Suprapubic skin (tissue), 4 donors: ENCODE measurements around the gene SLC22A6. TPM values are rescaled to one million over a fixed set of nuclear protein-coding genes. Genes with fewer than 3 reads are reported as not detected.

Source experiments
- DNase-seq, 2 donors: peaks; one replicate each; pipeline ENCODE4 v3.0.0-alpha.2; 2019; ENCODE audit warnings: low spot score in 2 of 2
- H3K27ac ChIP-seq: fragments of 200-600 bp; sonication (generic); one replicate; pipeline ENCODE4 v1.5.1; 2019
- H3K27me3 ChIP-seq: fragments of 200-600 bp; sonication (generic); one replicate; pipeline ENCODE4 v1.5.1; 2019
- H3K36me3 ChIP-seq: fragments of 200-600 bp; sonication (generic); one replicate; pipeline ENCODE4 v1.5.1; 2019
- H3K4me1 ChIP-seq: fragments of 200-600 bp; sonication (generic); one replicate; pipeline ENCODE4 v1.5.1; 2019
- H3K4me3 ChIP-seq: fragments of 200-600 bp; sonication (generic); one replicate; pipeline ENCODE4 v1.5.1; 2019; ENCODE audit warnings: mild to moderate bottlenecking
- H3K9me3 ChIP-seq: fragments of 200-600 bp; sonication (generic); one replicate; pipeline ENCODE4 v1.5.1; 2019
- EP300 ChIP-seq: sonication (generic); formaldehyde crosslinking; IDR thresholded peaks from one replicate; pipeline ENCODE4 v1.6.1; 2017; ENCODE audit warnings: antibody characterized with exemption
- POLR2A ChIP-seq, 2 donors: fragments of 450-650 bp; IDR thresholded peaks; one replicate each; pipeline ENCODE4 v1.6.1; 2017; ENCODE audit warnings: antibody characterized with exemption in 2 of 2, mild to moderate bottlenecking in 2 of 2, moderate library complexity in 2 of 2
- POLR2AphosphoS5 ChIP-seq, 3 donors: sonication (generic); formaldehyde crosslinking; IDR thresholded peaks; one replicate each; pipeline ENCODE4 v1.6.1; 2017; ENCODE audit warnings: antibody characterized with exemption in 3 of 3
- WGBS: methylation state at CpG from one replicate; pipeline ENCODE4 v1.1.5; 2018; 5-methylcytosine and 5-hydroxymethylcytosine counted together
- total RNA-seq, 4 donors: library from RNA; depleted of rRNA; stranded (reverse); fragments of >200 nt; gene quantifications; one replicate each; pipeline ENCODE4 v1.1.0, GENCODE V29; 2016
- TF ChIP-seq, protein P1 (sequence below), 2 donors: fragments of 200-600 bp in 1 of 2; fragments of 450-650 bp in 1 of 2; sonication (generic) in 1 of 2; IDR thresholded peaks; one replicate each; pipeline ENCODE4 v1.5.1; 2016 to 2019; ENCODE audit warnings: antibody characterized with exemption in 2 of 2, mild to moderate bottlenecking in 1 of 2, moderate library complexity in 1 of 2

The SLC22A6 gene, protein sequence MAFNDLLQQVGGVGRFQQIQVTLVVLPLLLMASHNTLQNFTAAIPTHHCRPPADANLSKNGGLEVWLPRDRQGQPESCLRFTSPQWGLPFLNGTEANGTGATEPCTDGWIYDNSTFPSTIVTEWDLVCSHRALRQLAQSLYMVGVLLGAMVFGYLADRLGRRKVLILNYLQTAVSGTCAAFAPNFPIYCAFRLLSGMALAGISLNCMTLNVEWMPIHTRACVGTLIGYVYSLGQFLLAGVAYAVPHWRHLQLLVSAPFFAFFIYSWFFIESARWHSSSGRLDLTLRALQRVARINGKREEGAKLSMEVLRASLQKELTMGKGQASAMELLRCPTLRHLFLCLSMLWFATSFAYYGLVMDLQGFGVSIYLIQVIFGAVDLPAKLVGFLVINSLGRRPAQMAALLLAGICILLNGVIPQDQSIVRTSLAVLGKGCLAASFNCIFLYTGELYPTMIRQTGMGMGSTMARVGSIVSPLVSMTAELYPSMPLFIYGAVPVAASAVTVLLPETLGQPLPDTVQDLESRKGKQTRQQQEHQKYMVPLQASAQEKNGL
- total RNA-seq, result not detected

DNA sequence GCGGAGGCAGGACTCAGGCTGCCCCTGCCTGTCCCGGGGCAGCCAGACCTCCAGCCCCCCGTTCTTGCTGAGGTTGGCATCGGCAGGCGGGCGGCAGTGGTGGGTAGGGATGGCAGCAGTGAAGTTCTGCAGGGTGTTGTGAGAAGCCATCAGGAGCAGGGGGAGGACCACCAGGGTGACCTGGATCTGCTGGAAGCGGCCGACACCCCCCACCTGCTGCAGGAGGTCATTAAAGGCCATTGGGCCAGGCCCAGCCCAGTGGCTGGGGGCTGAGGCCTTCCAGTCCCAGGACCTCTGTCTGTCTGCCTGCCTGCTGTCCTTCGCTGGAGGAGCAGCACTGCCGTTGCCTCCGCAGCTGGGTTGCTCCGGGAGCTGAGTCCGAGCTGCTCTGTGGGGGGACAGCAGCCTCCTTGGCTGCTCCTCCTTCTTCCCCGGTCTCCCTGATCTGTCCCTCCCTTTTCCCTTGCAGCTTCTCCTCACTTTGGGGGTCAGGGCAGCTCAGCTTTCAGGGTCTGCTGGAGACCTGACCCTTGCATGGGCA, at the start of gene SLC22A6:
SLC22A6 (minus strand) TSS at position 517 of the 541 bp plus-strand sequence; CDS start at position 240, 277 bp downstream.
- no peak within 1 kb of the TSS for H3K4me3 ChIP-seq
- TF ChIP-seq, protein P1, sequence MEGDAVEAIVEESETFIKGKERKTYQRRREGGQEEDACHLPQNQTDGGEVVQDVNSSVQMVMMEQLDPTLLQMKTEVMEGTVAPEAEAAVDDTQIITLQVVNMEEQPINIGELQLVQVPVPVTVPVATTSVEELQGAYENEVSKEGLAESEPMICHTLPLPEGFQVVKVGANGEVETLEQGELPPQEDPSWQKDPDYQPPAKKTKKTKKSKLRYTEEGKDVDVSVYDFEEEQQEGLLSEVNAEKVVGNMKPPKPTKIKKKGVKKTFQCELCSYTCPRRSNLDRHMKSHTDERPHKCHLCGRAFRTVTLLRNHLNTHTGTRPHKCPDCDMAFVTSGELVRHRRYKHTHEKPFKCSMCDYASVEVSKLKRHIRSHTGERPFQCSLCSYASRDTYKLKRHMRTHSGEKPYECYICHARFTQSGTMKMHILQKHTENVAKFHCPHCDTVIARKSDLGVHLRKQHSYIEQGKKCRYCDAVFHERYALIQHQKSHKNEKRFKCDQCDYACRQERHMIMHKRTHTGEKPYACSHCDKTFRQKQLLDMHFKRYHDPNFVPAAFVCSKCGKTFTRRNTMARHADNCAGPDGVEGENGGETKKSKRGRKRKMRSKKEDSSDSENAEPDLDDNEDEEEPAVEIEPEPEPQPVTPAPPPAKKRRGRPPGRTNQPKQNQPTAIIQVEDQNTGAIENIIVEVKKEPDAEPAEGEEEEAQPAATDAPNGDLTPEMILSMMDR (IDR thresholded peaks at IDR 0.05), result no peak
- TF ChIP-seq EP300, result no peak
- TF ChIP-seq POLR2AphosphoS5 (IDR thresholded peaks at IDR 0.05), result no peak
- no peak for TF ChIP-seq POLR2A (IDR thresholded peaks at IDR 0.05)
- DNase-seq, result no peak
- no peaks in the 10 kb centered on the region for H3K36me3 ChIP-seq
- H3K4me1 ChIP-seq, result no peaks in the 10 kb centered on the region
- WGBS, result 85% methylated on average over 13 of the region's 14 CpGs
- no peaks in the 10 kb centered on the region for H3K27me3 ChIP-seq
- no peaks in the 10 kb centered on the region for H3K9me3 ChIP-seq
- H3K27ac ChIP-seq, result no peak within 1 kb of the TSS

DNA sequence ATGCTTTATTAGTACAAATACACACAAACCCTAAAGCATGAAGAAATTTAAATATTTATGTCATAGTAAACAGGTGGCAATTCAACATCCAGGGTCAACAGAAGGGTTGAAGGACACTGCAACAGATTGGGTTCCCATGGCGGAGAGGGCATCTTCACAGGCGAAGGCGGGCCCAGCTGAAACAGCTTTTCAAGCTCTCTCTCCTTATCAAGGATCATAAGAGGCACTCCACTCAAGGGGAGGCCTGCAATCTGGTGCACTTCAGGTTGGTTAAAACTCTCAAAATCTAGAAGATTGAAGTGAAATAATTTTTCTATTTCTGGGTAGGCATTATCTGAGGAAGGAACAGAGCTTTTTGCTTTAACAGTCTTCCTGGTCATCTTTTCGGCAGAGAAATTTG, 47.7 kb upstream of the SLC22A6 start:
- TF ChIP-seq EP300, result no peak

DNA sequence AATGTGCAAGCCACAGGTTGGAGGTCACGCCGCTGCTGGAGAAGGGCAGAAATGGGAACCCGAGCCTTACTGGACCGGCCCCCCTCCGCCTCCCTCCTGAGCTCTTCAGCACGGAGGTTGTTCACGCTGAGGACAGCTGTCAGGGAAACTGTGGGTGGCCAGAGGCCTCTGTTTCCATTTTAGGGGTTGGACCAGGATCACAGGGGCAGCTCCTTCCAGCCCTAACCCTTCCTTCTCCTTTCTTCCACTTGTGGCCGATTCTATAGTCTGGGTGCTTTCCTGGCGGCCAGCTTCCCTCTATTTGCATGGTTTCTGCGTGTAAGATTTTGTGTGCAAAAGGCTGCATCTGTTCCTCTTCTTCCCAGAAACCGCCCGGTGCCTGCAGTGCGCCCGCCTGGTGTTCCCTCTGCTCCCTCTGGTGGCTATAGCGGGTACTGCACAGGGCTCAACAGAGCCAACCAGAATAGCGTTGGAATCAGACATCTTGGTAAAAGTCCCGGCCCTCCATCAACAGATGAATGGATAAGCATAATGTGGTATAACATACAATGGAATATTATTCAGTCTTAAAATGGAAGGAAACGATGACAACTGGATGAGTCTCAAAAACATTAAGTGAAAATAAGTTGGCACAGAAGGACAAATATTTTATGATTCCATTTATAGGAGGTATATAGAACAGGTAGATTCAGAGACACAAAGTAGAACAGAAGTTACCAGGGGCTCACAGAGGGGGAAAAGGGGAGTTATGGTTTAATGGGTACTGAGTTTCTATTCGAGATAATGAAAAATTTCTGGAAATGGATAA, 39.3 kb upstream of the SLC22A6 start:
- WGBS, result 14% methylated on average over 19 of the region's 19 CpGs

More for the DNA sequence above, 47.7 kb upstream of the SLC22A6 start:
- H3K36me3 ChIP-seq, result no peaks in the 10 kb centered on the region
- no peaks in the 10 kb centered on the region for H3K27me3 ChIP-seq
- peaks cover 5% of the 10 kb centered on the region for H3K4me1 ChIP-seq
- H3K27ac ChIP-seq, result no peak overlapping the region
- no peak for DNase-seq
- WGBS, result 99% methylated on average over 4 of the region's 4 CpGs
- no peaks in the 10 kb centered on the region for H3K9me3 ChIP-seq
- no peak overlapping the region for H3K4me3 ChIP-seq

DNA sequence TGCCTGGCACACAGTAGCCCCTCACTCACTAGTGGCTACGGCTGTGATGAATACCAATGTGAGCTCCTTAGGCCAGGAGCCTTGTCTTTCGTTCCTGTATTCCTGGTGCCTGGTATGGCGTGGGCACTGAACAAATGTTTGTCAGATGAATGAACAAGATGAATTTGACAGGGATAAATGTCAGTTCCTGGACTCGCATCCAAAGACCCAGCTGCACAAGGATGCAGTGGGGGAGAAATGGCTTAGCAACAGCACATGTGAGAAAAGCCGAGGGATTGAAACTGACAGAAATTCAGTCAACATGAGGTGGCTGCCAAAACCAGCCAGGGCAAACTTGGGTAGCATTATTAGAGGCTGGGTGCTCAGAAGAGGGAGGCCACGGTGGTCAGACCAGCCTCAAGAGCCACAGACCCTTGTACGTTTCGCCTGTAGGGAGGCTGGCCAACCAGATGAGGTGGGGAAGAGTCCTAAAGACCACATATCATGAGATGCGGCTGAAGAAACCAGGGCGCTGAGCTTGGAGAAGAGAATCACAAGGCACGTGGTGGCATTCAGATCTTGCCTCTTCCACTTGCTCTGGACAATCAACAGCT, 38.6 kb upstream of the SLC22A6 start:
- TF ChIP-seq, protein P1 (IDR thresholded peaks at IDR 0.05), result no peak
- TF ChIP-seq EP300 (no peak), POLR2AphosphoS5 (IDR thresholded peaks at IDR 0.05) (no peak), POLR2A (IDR thresholded peaks at IDR 0.05) (no peak)
- H3K27ac ChIP-seq, result no peak overlapping the region
- no peak overlapping the region for H3K4me3 ChIP-seq

More for the DNA sequence above, 39.3 kb upstream of the SLC22A6 start:
- H3K36me3 ChIP-seq, result no peaks in the 10 kb centered on the region
- H3K4me3 ChIP-seq, result no peak overlapping the region
- H3K27me3 ChIP-seq, result no peaks in the 10 kb centered on the region
- H3K4me1 ChIP-seq, result peaks cover 5% of the 10 kb centered on the region
- peak; percentile 92 to 93 for DNase-seq
- TF ChIP-seq, protein P1 (IDR thresholded peaks at IDR 0.05), result peak; percentile 99
- no peak for TF ChIP-seq POLR2A (IDR thresholded peaks at IDR 0.05)
- no peak for TF ChIP-seq POLR2AphosphoS5 (IDR thresholded peaks at IDR 0.05)
- H3K9me3 ChIP-seq, result no peaks in the 10 kb centered on the region
- no peak overlapping the region for H3K27ac ChIP-seq

DNA sequence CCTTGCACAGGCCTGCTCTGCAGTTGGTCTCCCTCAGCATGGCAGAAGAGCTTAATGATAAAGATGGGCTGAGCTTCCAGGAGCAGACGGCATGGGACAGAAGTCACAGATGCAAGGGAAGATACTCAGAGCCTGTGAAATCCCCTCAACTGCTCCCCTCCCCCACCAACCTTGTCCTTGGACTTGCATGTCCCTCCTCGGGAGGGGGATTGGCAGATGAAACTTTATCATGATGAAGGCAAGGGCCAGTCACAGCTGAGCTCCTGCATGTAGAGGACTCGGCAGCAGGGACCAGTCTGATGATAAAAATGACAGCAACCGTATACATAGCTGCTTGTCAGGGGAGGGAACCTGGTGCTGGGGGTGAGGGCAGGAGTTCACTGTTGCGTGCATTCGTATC, 37.7 kb upstream of the SLC22A6 start:
- DNase-seq, result no peak
- Histone ChIP-seq H3K4me1 (peaks cover 5% of the 10 kb centered on the region), H3K36me3 (no peaks in the 10 kb centered on the region), H3K27me3 (no peaks in the 10 kb centered on the region), H3K9me3 (no peaks in the 10 kb centered on the region), H3K27ac (no peak overlapping the region), H3K4me3 (no peak overlapping the region)
- 83% methylated on average over 5 of the region's 6 CpGs for WGBS
- TF ChIP-seq, protein P1 (IDR thresholded peaks at IDR 0.05), result no peak
- TF ChIP-seq EP300, result no peak
- TF ChIP-seq POLR2AphosphoS5 (IDR thresholded peaks at IDR 0.05), result no peak
- TF ChIP-seq POLR2A (IDR thresholded peaks at IDR 0.05), result no peak

More for the DNA sequence above, 38.6 kb upstream of the SLC22A6 start:
- DNase-seq, result no peak
- Histone ChIP-seq H3K36me3 (no peaks in the 10 kb centered on the region), H3K9me3 (no peaks in the 10 kb centered on the region), H3K27me3 (no peaks in the 10 kb centered on the region), H3K4me1 (peaks cover 5% of the 10 kb centered on the region)
- WGBS, result 81% methylated on average over 11 of the region's 11 CpGs
